Measurements from ENCODE around the gene EEFSEC.

EEFSEC gene

GRCh38 chr3:128153156-128154041 lies at the start of gene EEFSEC:
TSS of gene EEFSEC (plus strand) at chr3:128153481. CDS start at chr3:128153508, 27 bp downstream.
- peak; percentile 87 for DNase-seq

GRCh38 chr3:128107834-128108233 lies 45.4 kb upstream of the EEFSEC start:
- DNase-seq, result no peak

GRCh38 chr3:128111147-128111546 lies 42.1 kb upstream of the EEFSEC start:
- DNase-seq, result no peak

GRCh38 chr3:128112357-128112968 lies 40.8 kb upstream of the EEFSEC start:
- DNase-seq, result no peak

GRCh38 chr3:128113817-128114794 lies 39.2 kb upstream of the EEFSEC start:
- no peak for DNase-seq

- no peak for DNase-seq
These were observed 31.3 kb upstream of the EEFSEC start for GRCh38 chr3:128122013-128122412.

- no peak for DNase-seq
These were observed 30.1 kb upstream of the EEFSEC start for GRCh38 chr3:128123156-128123537.

- DNase-seq, result peak; percentile 98
These were observed 29.5 kb upstream of the EEFSEC start, which contains the start of gene RUVBL1 for GRCh38 chr3:128123538-128124368. TSS of gene RUVBL1 (minus strand) at chr3:128123812. CDS start at chr3:128123724, 88 bp downstream.

GRCh38 chr3:128127236-128127635 lies 26.0 kb upstream of the EEFSEC start:
- no peak for DNase-seq

GRCh38 chr3:128128251-128128650 lies 25.0 kb upstream of the EEFSEC start:
- no peak for DNase-seq

- no peak for DNase-seq
These were observed 21.2 kb upstream of the EEFSEC start for GRCh38 chr3:128131897-128132646.

GRCh38 chr3:128133273-128133883 lies 19.9 kb upstream of the EEFSEC start:
- peak; percentile 28 for DNase-seq

GRCh38 chr3:128143496-128143895 lies 9.8 kb upstream of the EEFSEC start:
- no peak for DNase-seq

GRCh38 chr3:128144512-128145187 lies 8.6 kb upstream of the EEFSEC start:
- no peak for DNase-seq

GRCh38 chr3:128145279-128145678 lies 8.0 kb upstream of the EEFSEC start:
- DNase-seq, result no peak

- no peak for DNase-seq
These were observed 7.1 kb upstream of the EEFSEC start for GRCh38 chr3:128146201-128146600.

- DNase-seq, result no peak
These were observed 3.6 kb upstream of the EEFSEC start for GRCh38 chr3:128149650-128150049.

GRCh38 chr3:128151758-128152274 lies 1.5 kb upstream of the EEFSEC start:
- no peak for DNase-seq

- no peak for DNase-seq
These were observed 694 bp upstream of the EEFSEC start for GRCh38 chr3:128152419-128153155.

Data from activated naive CD4-positive, alpha-beta T cell treated with anti-CD3 and anti-CD28 coated beads, Interleukin-2, amount 50 U/mL, for 16 hours (primary cell).